HS-5 (cell line): ENCODE results near the gene RNF111.
"Not testable (repeated sequence)": the region's sequence is repeated elsewhere in the genome, so short reads cannot be mapped to it uniquely, and the experiment has no call there.

ENCODE experiments used
- DNase-seq: peaks from one replicate; pipeline ENCODE4 v3.0.0-alpha.2; 2012; ENCODE audit warnings: low read depth

The RNF111 gene

DNA sequence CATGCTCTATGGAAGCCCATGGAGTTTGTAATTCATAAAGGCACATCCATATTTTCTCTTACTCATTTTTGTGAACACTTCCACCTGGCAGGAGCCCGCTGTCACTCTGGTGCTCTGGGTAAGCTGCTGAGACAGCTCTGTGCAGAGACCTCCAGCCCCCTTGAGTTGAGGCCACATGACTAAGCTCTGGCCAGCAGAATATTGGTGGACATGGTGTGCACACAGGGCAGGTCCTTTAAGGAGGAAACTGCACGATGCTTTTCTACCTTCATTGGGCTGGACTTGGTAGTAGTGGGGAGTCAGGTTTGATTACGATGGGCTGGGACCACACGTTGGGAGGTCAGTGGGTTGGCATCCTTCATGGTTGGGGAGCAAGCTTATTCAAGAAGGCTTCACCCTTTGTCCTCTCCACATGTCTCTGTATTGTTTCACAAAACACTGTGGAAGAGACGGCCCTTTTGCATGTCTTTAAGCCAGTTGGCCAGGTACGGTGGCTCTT lies 146.5 kb downstream of the RNF111 start:
- DNase-seq = no peak

DNA sequence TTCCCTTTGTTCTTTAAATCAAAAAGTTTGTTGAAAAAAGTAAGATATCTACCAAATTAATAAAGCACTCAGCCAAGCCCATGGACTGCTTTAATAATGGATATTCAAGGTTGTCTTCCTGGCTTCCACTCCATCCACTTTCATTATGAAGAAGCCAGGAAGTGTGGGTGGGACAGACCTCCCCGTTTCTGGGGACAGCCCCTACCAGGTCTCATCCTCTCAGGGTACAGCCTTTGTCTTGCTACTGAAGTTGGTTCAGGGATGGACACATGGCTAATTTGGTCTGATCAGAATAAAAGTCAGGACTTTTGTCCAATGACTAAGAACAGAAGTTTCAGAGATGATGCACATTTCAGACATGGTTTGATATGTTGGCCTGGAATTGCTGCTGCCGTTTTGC lies 150.1 kb downstream of the RNF111 start:
- DNase-seq = no peak

DNA sequence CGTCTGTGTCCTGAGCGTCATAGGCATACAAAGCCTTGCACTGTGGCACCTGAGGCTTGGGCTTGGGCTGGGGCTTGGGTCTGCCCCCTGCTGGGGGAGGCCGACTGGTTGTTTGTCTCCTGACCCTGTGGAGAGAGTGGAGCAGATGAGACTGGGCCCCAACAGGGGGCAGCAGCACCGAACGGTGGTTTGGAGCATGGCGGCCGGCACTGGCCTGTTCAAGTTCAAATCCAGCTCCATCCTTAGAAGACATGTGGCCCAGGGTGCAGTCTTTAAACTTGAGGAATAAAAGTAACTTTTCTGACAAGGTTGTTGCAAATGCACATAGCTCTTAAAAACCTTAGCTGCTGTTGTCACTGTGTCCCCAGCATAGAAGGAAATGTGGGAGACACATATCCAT lies 150.8 kb downstream of the RNF111 start:
- DNase-seq = no peak

DNA sequence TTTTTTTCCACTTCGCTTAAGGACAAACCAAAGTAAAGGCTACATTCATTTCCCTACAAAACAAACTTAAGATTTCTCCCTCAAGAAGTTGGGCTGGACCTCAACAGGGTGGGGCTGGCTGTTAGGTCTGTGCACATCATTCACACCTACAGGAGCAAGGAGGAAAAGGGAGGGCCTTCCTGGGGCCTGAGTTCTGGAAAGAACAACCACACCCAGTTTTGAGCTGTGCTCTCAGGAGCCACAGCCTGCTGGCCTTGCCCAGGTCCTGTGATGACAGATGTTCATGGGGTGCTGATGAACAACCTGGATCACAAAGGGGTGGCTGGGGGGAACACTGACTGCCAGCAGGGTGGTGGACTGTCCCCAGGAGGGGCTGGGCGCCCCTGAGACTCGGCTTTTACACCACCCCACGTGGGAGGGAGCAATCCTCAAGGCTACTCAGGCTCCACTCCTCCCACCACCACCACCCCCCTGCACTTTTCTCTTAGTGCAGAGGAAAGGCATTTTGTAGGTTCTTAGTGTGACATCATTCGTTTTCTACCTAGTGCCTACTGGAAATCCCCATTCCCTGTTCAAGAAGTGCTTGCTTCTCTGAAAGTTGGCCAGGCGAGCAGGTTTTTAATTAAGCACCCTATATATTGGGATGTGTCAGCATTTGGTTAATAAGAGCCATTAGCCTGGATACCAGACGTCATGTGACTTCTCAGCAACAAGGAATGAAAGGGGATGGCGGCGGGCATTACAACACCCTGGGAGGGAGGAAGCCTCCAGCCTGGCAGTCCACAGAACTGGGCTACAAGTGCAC lies 153.2 kb downstream of the RNF111 start:
- DNase-seq = no peak

DNA sequence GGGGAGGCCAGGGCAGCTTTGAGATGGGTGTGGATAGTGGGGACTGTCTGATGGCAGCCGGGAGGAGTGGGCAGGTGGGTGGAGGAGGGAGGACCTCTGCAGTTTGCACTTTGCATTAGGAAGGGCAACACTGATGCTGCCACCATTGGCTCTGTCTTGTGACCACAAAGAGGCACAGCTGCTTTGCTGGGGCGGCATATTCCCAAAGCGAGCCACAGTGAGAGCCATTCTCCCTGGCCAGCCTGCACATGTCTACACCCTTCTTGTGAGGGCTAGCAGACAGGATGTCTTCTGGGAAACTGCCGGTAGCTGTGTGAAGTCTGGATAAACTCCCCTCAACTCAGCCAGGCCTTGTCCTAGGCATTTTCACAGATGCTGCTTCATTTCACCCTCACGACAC lies 155.8 kb downstream of the RNF111 start:
- DNase-seq = no peak

DNA sequence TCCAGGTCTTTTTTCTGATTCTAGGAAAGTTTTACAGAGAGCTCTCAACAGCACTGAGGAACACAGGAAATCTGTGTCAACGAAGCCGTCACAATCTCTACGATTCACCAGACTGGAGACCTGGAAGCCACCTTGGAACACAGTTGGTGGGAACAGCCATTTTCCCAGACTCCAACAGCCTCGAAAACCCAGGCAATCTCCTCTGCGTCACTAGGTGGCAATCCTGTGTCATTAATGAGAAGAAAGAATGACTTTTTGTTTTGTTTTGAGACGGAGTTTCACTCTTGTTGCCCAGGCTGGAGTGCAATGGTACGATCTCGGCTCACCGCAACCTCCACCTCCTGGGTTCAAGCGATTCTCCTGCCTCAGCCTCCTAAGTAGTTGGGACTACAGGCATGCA lies 157.1 kb downstream of the RNF111 start:
- DNase-seq = not testable (repeated sequence)
